Cerebellar cortex (tissue), 1 donor: ENCODE results near the gene GABRD.

ENCODE experiments used
- DNase-seq: peaks from one replicate; pipeline ENCODE4 v3.0.0-alpha.2; 2015; ENCODE audit warnings: low spot score

GABRD gene

DNA sequence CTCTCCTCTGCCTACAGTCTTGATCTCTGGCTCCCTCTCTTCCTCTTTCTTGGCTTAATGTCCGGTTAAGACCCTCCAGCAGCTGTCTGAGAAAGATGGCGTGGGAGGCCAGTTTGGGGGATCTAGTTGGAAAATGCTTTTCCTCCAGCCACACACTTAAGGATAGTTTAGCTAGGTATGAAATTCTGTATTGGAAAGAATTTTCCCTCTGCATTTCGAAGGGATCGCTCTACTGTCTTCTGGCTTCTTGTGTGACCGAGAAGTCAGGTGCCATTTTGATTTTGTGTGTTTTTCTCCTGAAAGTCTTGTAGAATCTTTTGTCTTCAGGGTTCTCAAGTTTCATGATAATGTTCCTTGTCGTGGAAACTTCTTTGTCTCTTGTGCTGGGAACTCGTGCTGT is 59.0 kb downstream of the GABRD start:
- no peak for DNase-seq

GRCh38 chr1:2079396-2080085 is 60.4 kb downstream of the GABRD start:
- no peak for DNase-seq

GRCh38 chr1:2080140-2080539 is 61.0 kb downstream of the GABRD start:
- DNase-seq, result no peak
